HEK293 (cell line): ENCODE measurements around the gene AXL.

ENCODE experiments used
- CTCF ChIP-seq: fragments of 450-650 bp; formaldehyde crosslinking; IDR thresholded peaks from 2 replicates; pipeline ENCODE4 v1.5.1; 2016; ENCODE audit warnings: missing biosample characterization, missing genetic modification characterization
- MZF1 ChIP-seq: fragments of 450-650 bp; formaldehyde crosslinking; IDR thresholded peaks from 2 replicates; pipeline ENCODE4 v1.5.1; 2017; ENCODE audit warnings: missing biosample characterization, missing genetic modification characterization, borderline replicate concordance
- PRDM1 ChIP-seq: fragments of 450-650 bp; formaldehyde crosslinking; IDR thresholded peaks from 2 replicates; pipeline ENCODE4; 2016; ENCODE audit warnings: missing biosample characterization, missing genetic modification characterization
- REST ChIP-seq: fragments of 450-650 bp; formaldehyde crosslinking; IDR thresholded peaks from 2 replicates; pipeline ENCODE4 v1.5.1; 2016; ENCODE audit warnings: missing biosample characterization, missing genetic modification characterization
- SCRT1 ChIP-seq: fragments of 450-650 bp; formaldehyde crosslinking; IDR thresholded peaks from 2 replicates; pipeline ENCODE4 v1.5.1; 2016; ENCODE audit warnings: missing biosample characterization, missing genetic modification characterization, borderline replicate concordance
- ZBTB11 ChIP-seq: fragments of 450-650 bp; formaldehyde crosslinking; conservative IDR thresholded peaks from 2 replicates; pipeline ENCODE4 v1.5.1; 2016; ENCODE audit warnings: low read depth, missing biosample characterization, missing genetic modification characterization
- ZNF549 ChIP-seq: fragments of 450-650 bp; IDR thresholded peaks from 2 replicates; pipeline ENCODE4 v1.5.1; 2018; ENCODE audit warnings: missing biosample characterization, missing genetic modification characterization, mild to moderate bottlenecking, inconsistent platforms, moderate library complexity
- ZNF707 ChIP-seq: fragments of 450-650 bp; formaldehyde crosslinking; IDR thresholded peaks from 2 replicates; pipeline ENCODE4 v1.5.1; 2016; ENCODE audit warnings: missing biosample characterization, missing genetic modification characterization
- ZNF785 ChIP-seq: fragments of 450-650 bp; formaldehyde crosslinking; IDR thresholded peaks from 2 replicates; pipeline ENCODE4 v1.5.1; 2016; ENCODE audit warnings: missing biosample characterization, missing genetic modification characterization

GRCh38 chr19:41206456-41206855 is 12.6 kb upstream of the AXL start:
- TF ChIP-seq REST (no peak), ZNF549 (tag by site-specific recombination) (no peak), ZNF785 (tag by site-specific recombination) (no peak), PRDM1 (no peak), SCRT1 (tag by site-specific recombination) (no peak), MZF1 (tag by site-specific recombination) (no peak), ZNF707 (no peak), ZBTB11 (tag by site-specific recombination) (no peak), CTCF (tag by site-specific recombination) (no peak)
